Gastroesophageal sphincter (tissue), 4 donors: ENCODE measurements around the gene ATF4. TPM values are rescaled to one million over a fixed set of nuclear protein-coding genes. Genes with fewer than 3 reads are reported as not detected.
A peak's percentile ranks its signal among the peaks of the same experiment; 100 is the strongest.

Source experiments
- ATAC-seq: fragments of 150-250 bp; one replicate; pipeline ENCODE4 v1.9.1; 2016; ENCODE audit warnings: mild to moderate bottlenecking, moderate library complexity
- H3K27ac ChIP-seq, 4 donors: fragments of 200-600 bp; sonication (generic) in 3 of 4; 1 replicate in 3 of 4; 2 replicates in 1 of 4; pipeline ENCODE4 v1.5.1; 2016 to 2019
- H3K27me3 ChIP-seq: fragments of 200-600 bp; sonication (generic); one replicate; pipeline ENCODE4 v1.5.1; 2019
- H3K36me3 ChIP-seq, 2 donors: fragments of 200-600 bp; sonication (generic); one replicate each; pipeline ENCODE4 v1.5.1; 2019; ENCODE audit warnings: control low read depth in 1 of 2
- H3K4me1 ChIP-seq, 3 donors: fragments of 200-600 bp; sonication (generic); 1 replicate in 2 of 3; 2 replicates in 1 of 3; pipeline ENCODE4 v1.5.1; 2016 to 2019; ENCODE audit warnings: control low read depth in 2 of 3
- H3K4me3 ChIP-seq, 2 donors: fragments of 200-600 bp; sonication (generic); one replicate each; pipeline ENCODE4 v1.5.1; 2019; ENCODE audit warnings: mild to moderate bottlenecking in 1 of 2, moderate library complexity in 1 of 2
- H3K9me3 ChIP-seq, 3 donors: fragments of 200-600 bp; sonication (generic); one replicate each; pipeline ENCODE4 v1.5.1; 2017 to 2019; ENCODE audit warnings: control low read depth in 2 of 3
- EP300 ChIP-seq: sonication (generic); formaldehyde crosslinking; IDR thresholded peaks from one replicate; pipeline ENCODE4 v1.6.1; 2017; ENCODE audit warnings: antibody characterized with exemption, mild to moderate bottlenecking
- POLR2A ChIP-seq, 2 donors: fragments of 450-650 bp; IDR thresholded peaks; one replicate each; pipeline ENCODE4 v1.6.1; 2017; ENCODE audit warnings: antibody characterized with exemption in 2 of 2, mild to moderate bottlenecking in 2 of 2, moderate library complexity in 1 of 2
- POLR2AphosphoS5 ChIP-seq: sonication (generic); formaldehyde crosslinking; IDR thresholded peaks from one replicate; pipeline ENCODE4 v1.6.1; 2017; ENCODE audit warnings: antibody characterized with exemption
- WGBS, 2 donors: methylation state at CpG; one replicate each; pipeline ENCODE4 v1.1.5; 2018; ENCODE audit warnings: low coverage in 1 of 2; 5-methylcytosine and 5-hydroxymethylcytosine counted together
- total RNA-seq, 4 donors: library from RNA; depleted of rRNA; stranded (reverse); fragments of >200 nt; gene quantifications; one replicate each; pipeline ENCODE4 v1.1.0, GENCODE V29; 2016
- TF ChIP-seq, protein P1 (sequence below), 4 experiments: fragments of 200-600 bp in 2 of 4; fragments of 450-650 bp in 2 of 4; sonication (generic) in 1 of 4; IDR thresholded peaks; one replicate each; pipeline ENCODE4 v1.5.1; 2017 to 2019; ENCODE audit warnings: antibody characterized with exemption in 4 of 4, mild to moderate bottlenecking in 2 of 4, moderate library complexity in 2 of 4

ATF4 gene
- total RNA-seq, 4 donors from 2014 or later, result 450 to 718 (median 563) TPM

DNA sequence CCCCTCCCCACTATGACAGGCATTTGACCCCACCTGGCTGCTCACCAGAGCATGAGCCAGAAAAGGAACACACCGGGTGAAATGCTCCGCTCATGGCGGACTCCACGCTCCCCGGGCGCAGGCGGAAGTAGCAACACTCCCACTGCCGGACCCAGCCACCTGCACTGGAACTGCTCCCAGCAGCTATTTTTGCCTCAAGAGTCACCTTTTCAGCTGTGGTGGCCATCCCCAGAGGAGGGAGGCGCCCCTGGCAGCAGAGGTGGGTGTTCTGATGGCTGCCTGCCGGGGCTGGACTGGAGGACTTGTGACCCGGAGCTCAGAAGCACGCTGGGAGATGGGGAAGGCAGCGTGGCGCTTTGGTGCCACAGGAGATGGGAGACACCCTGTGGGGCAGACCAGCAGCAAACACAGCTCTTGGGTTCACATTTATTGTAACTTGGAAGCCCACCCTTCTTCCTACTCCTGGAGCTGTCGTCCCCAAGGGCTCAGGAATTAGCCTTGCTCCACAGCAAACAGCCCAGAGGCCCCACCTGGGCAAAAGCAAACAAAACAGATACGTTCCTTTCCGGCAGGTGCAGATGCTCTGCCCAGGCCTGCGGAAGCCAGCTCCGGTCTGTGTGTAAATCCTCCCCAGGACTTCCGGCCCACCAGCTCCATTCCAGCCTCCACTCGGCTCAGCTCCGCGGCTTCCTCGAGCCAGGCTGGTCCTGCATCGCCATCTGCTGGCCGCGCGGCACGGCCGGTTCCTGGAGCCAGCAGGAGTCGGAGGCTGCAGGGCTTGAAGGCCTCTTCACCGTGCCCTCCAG lies 8.5 kb downstream of the ATF4 start:
- peak; percentile 53 for ATAC-seq
- 25 to 39% methylated on average over 5 to 14 of the region's 32 CpGs for WGBS, 2 donors
- H3K4me1 ChIP-seq, result peaks cover 2 to 82% (median 64%) of the 10 kb centered on the region in 3 donors

DNA sequence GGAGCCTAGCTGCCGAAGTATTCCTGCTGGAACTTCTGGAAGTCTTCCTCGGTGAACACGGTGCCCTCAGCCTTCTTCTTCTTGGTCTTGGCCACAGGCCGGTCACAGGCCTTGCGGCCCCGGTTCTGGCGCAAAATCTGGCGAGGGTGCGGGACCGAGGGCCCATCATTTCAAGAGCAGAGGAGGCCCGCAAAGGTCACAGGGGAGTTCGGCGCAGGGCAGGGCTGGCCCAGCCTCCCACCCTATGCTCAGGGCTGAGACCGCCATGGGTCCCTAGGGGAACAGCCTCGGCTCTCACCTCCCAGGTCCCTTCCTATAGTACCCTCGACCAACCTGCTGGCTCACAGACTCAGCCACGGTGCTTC lies 9.1 kb downstream of the ATF4 start:
- Histone ChIP-seq H3K36me3 (peaks cover 0 to 39% of the 10 kb centered on the region in 2 donors), H3K27me3 (no peaks in the 10 kb centered on the region), H3K9me3 (no peaks in the 10 kb centered on the region), H3K4me1 (peaks cover 2 to 82% (median 59%) of the 10 kb centered on the region in 3 donors), H3K27ac (peak overlapping the region in 3 of 4 donors; percentile 71 to 100 (median 73)), H3K4me3 (peak overlapping the region in 1 of 2 donors; percentile 35)
- TF ChIP-seq POLR2AphosphoS5, result no peak
- TF ChIP-seq, protein P1, sequence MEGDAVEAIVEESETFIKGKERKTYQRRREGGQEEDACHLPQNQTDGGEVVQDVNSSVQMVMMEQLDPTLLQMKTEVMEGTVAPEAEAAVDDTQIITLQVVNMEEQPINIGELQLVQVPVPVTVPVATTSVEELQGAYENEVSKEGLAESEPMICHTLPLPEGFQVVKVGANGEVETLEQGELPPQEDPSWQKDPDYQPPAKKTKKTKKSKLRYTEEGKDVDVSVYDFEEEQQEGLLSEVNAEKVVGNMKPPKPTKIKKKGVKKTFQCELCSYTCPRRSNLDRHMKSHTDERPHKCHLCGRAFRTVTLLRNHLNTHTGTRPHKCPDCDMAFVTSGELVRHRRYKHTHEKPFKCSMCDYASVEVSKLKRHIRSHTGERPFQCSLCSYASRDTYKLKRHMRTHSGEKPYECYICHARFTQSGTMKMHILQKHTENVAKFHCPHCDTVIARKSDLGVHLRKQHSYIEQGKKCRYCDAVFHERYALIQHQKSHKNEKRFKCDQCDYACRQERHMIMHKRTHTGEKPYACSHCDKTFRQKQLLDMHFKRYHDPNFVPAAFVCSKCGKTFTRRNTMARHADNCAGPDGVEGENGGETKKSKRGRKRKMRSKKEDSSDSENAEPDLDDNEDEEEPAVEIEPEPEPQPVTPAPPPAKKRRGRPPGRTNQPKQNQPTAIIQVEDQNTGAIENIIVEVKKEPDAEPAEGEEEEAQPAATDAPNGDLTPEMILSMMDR (IDR thresholded peaks at IDR 0.05), result peak in 1 of 4 experiments; percentile 30
- 40% methylated on average over 3 of the region's 17 CpGs; no CpG with 5 or more reads in 1 of the 2 donors for WGBS, 2 donors
- no peak for ATAC-seq

More for the DNA sequence above, 8.5 kb downstream of the ATF4 start:
- Histone ChIP-seq H3K9me3 (no peaks in the 10 kb centered on the region), H3K27me3 (no peaks in the 10 kb centered on the region), H3K27ac (peak overlapping the region in 3 of 4 donors; percentile 71 to 100 (median 73)), H3K4me3 (peak overlapping the region in 1 of 2 donors; percentile 35), H3K36me3 (peaks cover 0 to 44% of the 10 kb centered on the region in 2 donors)
- TF ChIP-seq EP300 (no peak), POLR2AphosphoS5 (peak; percentile 49)
- TF ChIP-seq, protein P1 (IDR thresholded peaks at IDR 0.05), result peak in 3 of 4 experiments; percentile 96 to 99 (median 96)

DNA sequence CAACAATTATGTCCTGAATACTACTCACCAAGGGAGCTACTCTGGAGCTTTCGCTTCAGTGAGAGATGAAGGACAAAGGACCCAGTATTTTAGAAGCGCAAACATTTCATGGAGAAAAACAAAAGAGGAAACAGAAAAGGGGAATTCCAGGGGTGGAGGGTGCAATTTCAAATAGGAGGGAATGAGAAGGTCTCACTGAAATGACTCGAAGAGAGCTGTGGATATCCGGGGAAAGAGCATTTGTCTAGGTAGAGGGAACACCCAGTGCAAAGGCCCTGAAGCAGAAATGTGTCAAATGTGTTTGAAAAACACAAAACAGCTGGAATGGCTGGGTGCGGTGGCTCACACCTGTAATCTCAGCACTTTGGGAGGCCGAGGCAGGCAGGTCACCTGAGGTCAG lies 9.8 kb downstream of the ATF4 start:
- no peak for ATAC-seq
- H3K4me1 ChIP-seq, result peaks cover 2 to 82% (median 59%) of the 10 kb centered on the region in 3 donors

DNA sequence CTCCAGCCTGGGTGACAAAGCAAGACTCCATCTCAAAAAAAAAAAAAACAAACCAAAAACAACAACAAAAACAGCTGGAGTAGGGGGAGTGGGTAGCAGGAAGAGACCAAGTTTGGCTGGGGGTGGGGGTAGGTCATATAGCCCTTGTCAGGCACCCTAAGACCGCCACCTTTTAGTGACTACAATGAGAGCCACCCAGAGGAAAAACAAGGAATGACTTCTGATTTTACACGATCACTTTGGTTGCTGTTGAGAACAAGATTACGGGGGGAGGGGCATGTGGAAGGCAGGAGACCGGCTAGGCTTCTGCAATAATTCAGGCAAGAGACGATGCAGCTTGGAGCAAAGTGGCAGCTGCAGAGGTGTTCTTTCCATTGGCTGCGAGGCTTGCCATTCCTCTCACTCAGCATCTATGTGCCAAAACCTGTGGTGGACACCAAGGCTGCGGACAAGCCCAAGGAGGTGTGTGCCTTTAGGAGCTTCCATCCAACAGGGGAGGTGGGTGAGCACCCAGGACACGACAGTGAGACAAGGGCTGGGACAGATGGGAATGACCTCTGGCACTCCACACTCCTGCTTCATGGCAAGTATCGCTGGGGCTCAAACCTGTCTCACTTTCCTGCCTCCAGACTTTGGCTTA lies 10.4 kb downstream of the ATF4 start:
- Histone ChIP-seq H3K9me3 (no peaks in the 10 kb centered on the region), H3K27ac (peak overlapping the region in 1 of 4 donors; percentile 100), H3K36me3 (peaks cover 0 to 29% of the 10 kb centered on the region in 2 donors), H3K4me1 (peaks cover 2 to 76% (median 56%) of the 10 kb centered on the region in 3 donors), H3K4me3 (no peak overlapping the region), H3K27me3 (no peaks in the 10 kb centered on the region)
- TF ChIP-seq, protein P1 (IDR thresholded peaks at IDR 0.05), result peak in 2 of 4 experiments; percentile 9 to 17
- TF ChIP-seq POLR2A (IDR thresholded peaks at IDR 0.05), result no peak
- 26 to 41% methylated on average over 6 to 7 of the region's 9 CpGs for WGBS, 2 donors
- no peak for ATAC-seq

More for the DNA sequence above, 9.8 kb downstream of the ATF4 start:
- 64 to 66% methylated on average over 5 to 6 of the region's 6 CpGs for WGBS, 2 donors
- Histone ChIP-seq H3K9me3 (no peaks in the 10 kb centered on the region), H3K36me3 (peaks cover 0 to 33% of the 10 kb centered on the region in 2 donors), H3K27me3 (no peaks in the 10 kb centered on the region), H3K4me3 (no peak overlapping the region), H3K27ac (peak overlapping the region in 2 of 4 donors; percentile 71 to 100)
- TF ChIP-seq EP300, result no peak
- TF ChIP-seq POLR2AphosphoS5, result no peak
- TF ChIP-seq, protein P1 (IDR thresholded peaks at IDR 0.05), result no peak
- TF ChIP-seq POLR2A (IDR thresholded peaks at IDR 0.05), result no peak
